Activated CD4-positive, alpha-beta T cell treated with anti-CD3 and anti-CD28 coated beads, Interleukin-2, amount 50 U/mL, for 1 hour (primary cell): ENCODE results near the gene PAK2.
"Not testable (repeated sequence)": the region's sequence is repeated elsewhere in the genome, so short reads cannot be mapped to it uniquely, and the experiment has no call there.

Experiments used
- DNase-seq: peaks from one replicate; pipeline ENCODE4 v3.0.0-alpha.2; 2020

The PAK2 gene

GRCh38 chr3:196849180-196849741, 109.6 kb downstream of the PAK2 start:
- no peak for DNase-seq

GRCh38 chr3:196863000-196863399, 123.3 kb downstream of the PAK2 start:
- not testable (repeated sequence) for DNase-seq

- DNase-seq = no peak
These were observed 127.5 kb downstream of the PAK2 start for GRCh38 chr3:196867155-196867506.

DNA sequence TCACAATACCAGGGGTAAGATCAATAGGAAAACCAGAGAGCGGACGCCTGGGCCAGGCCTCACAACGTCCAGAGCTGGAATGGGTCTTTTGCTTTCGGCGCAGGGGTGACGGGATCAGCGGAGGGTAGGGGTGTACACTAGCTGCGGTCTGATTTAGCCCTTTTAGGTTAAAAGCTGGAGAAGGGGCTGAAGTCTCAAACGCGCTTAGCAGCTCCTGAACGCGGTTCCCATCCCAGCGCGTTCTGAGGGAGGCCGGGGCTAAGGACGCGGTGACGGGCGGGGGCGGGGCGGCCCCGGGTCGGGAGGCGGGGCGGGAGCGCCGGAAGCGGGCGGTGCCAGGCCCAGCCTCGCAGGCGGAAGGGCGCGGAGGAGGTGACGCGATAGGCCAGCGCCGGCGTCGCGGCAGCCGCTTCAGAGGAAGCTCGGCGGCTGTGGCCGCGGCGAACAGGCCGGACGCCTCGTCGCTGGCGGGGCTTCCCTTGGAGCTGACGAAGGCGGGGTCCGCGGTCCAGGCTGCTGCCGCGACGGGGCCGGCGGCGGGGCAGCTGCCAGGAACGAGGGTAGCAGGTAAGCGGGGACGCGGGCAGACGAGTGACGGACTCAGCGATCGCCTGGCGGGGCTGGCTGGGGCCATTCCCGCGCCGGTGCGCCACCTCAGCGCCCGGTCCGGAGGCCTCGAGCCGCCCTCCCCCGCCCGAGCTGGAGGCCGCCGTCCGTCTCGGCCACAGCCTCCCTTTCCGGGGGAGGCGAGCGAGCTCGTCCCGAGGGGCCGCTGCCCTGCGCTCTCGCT, 128.0 kb downstream of the PAK2 start, which contains the start of gene SENP5:
Gene SENP5, plus strand, starts transcription at position 414 of the 790 bp plus-strand sequence. CDS start 17,262 bp downstream, outside the sequence.
- DNase-seq = peak; percentile 85

DNA sequence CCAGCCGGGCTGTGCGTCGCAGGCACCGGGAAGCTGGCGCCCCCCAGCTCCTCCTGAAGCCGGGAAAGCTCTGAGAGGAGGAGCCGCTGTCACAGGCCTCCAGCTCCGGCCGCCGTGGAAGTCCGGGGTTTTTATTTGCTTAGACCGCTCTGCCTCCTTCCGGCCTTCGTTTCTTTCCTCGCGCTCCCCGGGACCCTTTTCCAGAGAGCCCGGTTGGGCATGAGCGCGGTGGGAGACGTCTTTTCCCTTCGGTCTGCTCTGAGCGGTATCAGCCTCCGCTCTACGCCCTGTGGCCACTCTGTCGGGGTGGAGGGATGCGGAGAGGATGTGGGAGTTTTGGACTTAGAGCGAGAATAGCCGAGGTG, 128.6 kb downstream of the PAK2 start:
- DNase-seq = no peak

- no peak for DNase-seq
These were observed 132.7 kb downstream of the PAK2 start for GRCh38 chr3:196872316-196872715.

DNA sequence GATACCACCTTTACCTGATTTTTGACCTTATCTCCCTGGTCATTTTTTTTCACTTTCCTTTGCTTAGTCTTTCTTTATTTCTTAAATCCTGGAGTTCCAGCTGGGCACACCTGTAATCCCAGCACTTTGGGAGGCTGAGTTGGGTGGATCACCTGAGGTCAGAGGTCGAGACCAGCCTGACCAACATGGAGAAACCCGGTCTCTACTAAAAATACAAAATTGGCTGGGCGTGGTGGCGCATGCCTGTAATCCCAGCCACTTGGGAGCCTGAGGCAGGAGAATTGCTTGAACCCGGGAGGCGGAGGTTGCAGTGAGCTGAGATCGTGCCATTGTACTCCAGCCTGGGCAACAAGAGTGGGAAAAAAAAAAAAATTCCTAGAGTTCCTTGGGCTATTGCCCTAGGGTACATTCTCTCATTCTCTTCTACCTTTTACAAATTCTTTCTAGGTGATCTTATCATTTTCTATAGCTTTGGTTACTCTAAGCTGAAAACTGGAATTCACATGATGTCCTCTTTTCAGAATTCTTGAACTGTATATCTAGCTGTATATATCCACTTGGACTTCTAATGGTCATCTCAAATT, 134.9 kb downstream of the PAK2 start:
- not testable (repeated sequence) for DNase-seq

GRCh38 chr3:196875258-196875657, 135.6 kb downstream of the PAK2 start:
- DNase-seq = no peak
